Measurements from ENCODE around the gene CKAP5. TPM values are rescaled to one million over a fixed set of nuclear protein-coding genes. Genes with fewer than 3 reads are reported as not detected.

CKAP5 gene
- total and polyA plus RNA-seq, 2 donors, result 11.2 to 46.9 TPM

GRCh38 chr11:46729110-46730027 lies 116.7 kb downstream of the CKAP5 start:
- Histone ChIP-seq H3K4me1 (ENCODE audit: control insufficient read depth in 2 of 2, insufficient read depth in 2 of 2, low read length in 2 of 2) (no peaks in the 10 kb centered on the region), H3K4me3 (ENCODE audit: low read length in 2 of 2) (no peak overlapping the region), H3K27me3 (ENCODE audit: control insufficient read depth in 2 of 2, insufficient read depth in 1 of 2, low read length in 1 of 2) (no peaks in the 10 kb centered on the region), H3K36me3 (ENCODE audit: control insufficient read depth in 2 of 2, insufficient read depth in 2 of 2, low read length in 1 of 2) (no peaks in the 10 kb centered on the region), H3K9me3 (ENCODE audit: control insufficient read depth in 2 of 2, insufficient read depth in 1 of 2, low read length in 1 of 2) (no peaks in the 10 kb centered on the region), H3K27ac (ENCODE audit: low read depth in 1 of 2, low read length in 1 of 2) (no peak overlapping the region)
- WGBS, result 95% methylated on average over 24 of the region's 24 CpGs
- no peak for DNase-seq (ENCODE audit: low read depth in 6 of 9, low spot score in 9 of 9)

- Histone ChIP-seq H3K4me1 (ENCODE audit: control insufficient read depth in 2 of 2, insufficient read depth in 2 of 2, low read length in 2 of 2) (no peaks in the 10 kb centered on the region), H3K4me3 (ENCODE audit: low read length in 2 of 2) (no peak overlapping the region), H3K9me3 (ENCODE audit: control insufficient read depth in 2 of 2, insufficient read depth in 1 of 2, low read length in 1 of 2) (no peaks in the 10 kb centered on the region), H3K27ac (ENCODE audit: low read depth in 1 of 2, low read length in 1 of 2) (no peak overlapping the region), H3K36me3 (ENCODE audit: control insufficient read depth in 2 of 2, insufficient read depth in 2 of 2, low read length in 1 of 2) (no peaks in the 10 kb centered on the region), H3K27me3 (ENCODE audit: control insufficient read depth in 2 of 2, insufficient read depth in 1 of 2, low read length in 1 of 2) (no peaks in the 10 kb centered on the region)
- WGBS, result 96% methylated on average over 9 of the region's 9 CpGs
- no peak for DNase-seq (ENCODE audit: low read depth in 6 of 9, low spot score in 9 of 9)
These were observed 117.4 kb downstream of the CKAP5 start for GRCh38 chr11:46728659-46729040.

- no peaks in the 10 kb centered on the region for H3K27me3 ChIP-seq (ENCODE audit: control insufficient read depth in 2 of 2, insufficient read depth in 1 of 2, low read length in 1 of 2)
- H3K27ac ChIP-seq (ENCODE audit: low read depth in 1 of 2, low read length in 1 of 2), result no peak overlapping the region
- WGBS, result 96% methylated on average over 17 of the region's 17 CpGs
- no peak overlapping the region for H3K4me3 ChIP-seq (ENCODE audit: low read length in 2 of 2)
- no peak for DNase-seq (ENCODE audit: low read depth in 6 of 9, low spot score in 9 of 9)
- H3K9me3 ChIP-seq (ENCODE audit: control insufficient read depth in 2 of 2, insufficient read depth in 1 of 2, low read length in 1 of 2), result no peaks in the 10 kb centered on the region
- no peaks in the 10 kb centered on the region for H3K36me3 ChIP-seq (ENCODE audit: control insufficient read depth in 2 of 2, insufficient read depth in 2 of 2, low read length in 1 of 2)
- H3K4me1 ChIP-seq (ENCODE audit: control insufficient read depth in 2 of 2, insufficient read depth in 2 of 2, low read length in 2 of 2), result no peaks in the 10 kb centered on the region
These were observed 118.0 kb downstream of the CKAP5 start for GRCh38 chr11:46727952-46728658.

GRCh38 chr11:46726206-46726862 lies 119.7 kb downstream of the CKAP5 start:
- H3K4me1 ChIP-seq (ENCODE audit: control insufficient read depth in 2 of 2, insufficient read depth in 2 of 2, low read length in 2 of 2), result no peaks in the 10 kb centered on the region
- WGBS, result 97% methylated on average over 26 of the region's 26 CpGs
- no peaks in the 10 kb centered on the region for H3K36me3 ChIP-seq (ENCODE audit: control insufficient read depth in 2 of 2, insufficient read depth in 2 of 2, low read length in 1 of 2)

GRCh38 chr11:46725338-46726205 lies 120.5 kb downstream of the CKAP5 start:
- Histone ChIP-seq H3K4me1 (ENCODE audit: control insufficient read depth in 2 of 2, insufficient read depth in 2 of 2, low read length in 2 of 2) (no peaks in the 10 kb centered on the region), H3K27ac (ENCODE audit: low read depth in 1 of 2, low read length in 1 of 2) (no peak overlapping the region), H3K4me3 (ENCODE audit: low read length in 2 of 2) (no peak overlapping the region), H3K36me3 (ENCODE audit: control insufficient read depth in 2 of 2, insufficient read depth in 2 of 2, low read length in 1 of 2) (no peaks in the 10 kb centered on the region), H3K9me3 (ENCODE audit: control insufficient read depth in 2 of 2, insufficient read depth in 1 of 2, low read length in 1 of 2) (no peaks in the 10 kb centered on the region), H3K27me3 (ENCODE audit: control insufficient read depth in 2 of 2, insufficient read depth in 1 of 2, low read length in 1 of 2) (no peaks in the 10 kb centered on the region)
- no peak for DNase-seq (ENCODE audit: low read depth in 6 of 9, low spot score in 9 of 9)
- 97% methylated on average over 19 of the region's 19 CpGs for WGBS

More at GRCh38 chr11:46726206-46726862, 119.7 kb downstream of the CKAP5 start:
- no peak for DNase-seq (ENCODE audit: low read depth in 6 of 9, low spot score in 9 of 9)
- H3K27ac ChIP-seq (ENCODE audit: low read depth in 1 of 2, low read length in 1 of 2), result no peak overlapping the region
- no peaks in the 10 kb centered on the region for H3K27me3 ChIP-seq (ENCODE audit: control insufficient read depth in 2 of 2, insufficient read depth in 1 of 2, low read length in 1 of 2)
- no peaks in the 10 kb centered on the region for H3K9me3 ChIP-seq (ENCODE audit: control insufficient read depth in 2 of 2, insufficient read depth in 1 of 2, low read length in 1 of 2)
- no peak overlapping the region for H3K4me3 ChIP-seq (ENCODE audit: low read length in 2 of 2)

GRCh38 chr11:46724088-46724487 lies 122.0 kb downstream of the CKAP5 start:
- Histone ChIP-seq H3K4me3 (ENCODE audit: low read length in 2 of 2) (no peak overlapping the region), H3K9me3 (ENCODE audit: control insufficient read depth in 2 of 2, insufficient read depth in 1 of 2, low read length in 1 of 2) (no peaks in the 10 kb centered on the region), H3K36me3 (ENCODE audit: control insufficient read depth in 2 of 2, insufficient read depth in 2 of 2, low read length in 1 of 2) (no peaks in the 10 kb centered on the region), H3K4me1 (ENCODE audit: control insufficient read depth in 2 of 2, insufficient read depth in 2 of 2, low read length in 2 of 2) (no peaks in the 10 kb centered on the region), H3K27ac (ENCODE audit: low read depth in 1 of 2, low read length in 1 of 2) (no peak overlapping the region), H3K27me3 (ENCODE audit: control insufficient read depth in 2 of 2, insufficient read depth in 1 of 2, low read length in 1 of 2) (no peaks in the 10 kb centered on the region)
- DNase-seq (ENCODE audit: low read depth in 6 of 9, low spot score in 9 of 9), result no peak
- 92% methylated on average over 8 of the region's 8 CpGs for WGBS

GRCh38 chr11:46723359-46723680 lies 122.8 kb downstream of the CKAP5 start:
- DNase-seq (ENCODE audit: low read depth in 6 of 9, low spot score in 9 of 9), result no peak
- 93% methylated on average over 8 of the region's 8 CpGs for WGBS
- H3K9me3 ChIP-seq (ENCODE audit: control insufficient read depth in 2 of 2, insufficient read depth in 1 of 2, low read length in 1 of 2), result no peaks in the 10 kb centered on the region
- no peak overlapping the region for H3K27ac ChIP-seq (ENCODE audit: low read depth in 1 of 2, low read length in 1 of 2)
- no peaks in the 10 kb centered on the region for H3K27me3 ChIP-seq (ENCODE audit: control insufficient read depth in 2 of 2, insufficient read depth in 1 of 2, low read length in 1 of 2)
- peaks cover 0 to 2% of the 10 kb centered on the region in 2 donors for H3K4me1 ChIP-seq (ENCODE audit: control insufficient read depth in 2 of 2, insufficient read depth in 2 of 2, low read length in 2 of 2)
- no peak overlapping the region for H3K4me3 ChIP-seq (ENCODE audit: low read length in 2 of 2)
- no peaks in the 10 kb centered on the region for H3K36me3 ChIP-seq (ENCODE audit: control insufficient read depth in 2 of 2, insufficient read depth in 2 of 2, low read length in 1 of 2)

- no peaks in the 10 kb centered on the region for H3K9me3 ChIP-seq (ENCODE audit: control insufficient read depth in 2 of 2, insufficient read depth in 1 of 2, low read length in 1 of 2)
- WGBS, result 97% methylated on average over 11 of the region's 11 CpGs
- DNase-seq (ENCODE audit: low read depth in 6 of 9, low spot score in 9 of 9), result no peak
- no peak overlapping the region for H3K4me3 ChIP-seq (ENCODE audit: low read length in 2 of 2)
- no peak overlapping the region for H3K27ac ChIP-seq (ENCODE audit: low read depth in 1 of 2, low read length in 1 of 2)
- H3K36me3 ChIP-seq (ENCODE audit: control insufficient read depth in 2 of 2, insufficient read depth in 2 of 2, low read length in 1 of 2), result no peaks in the 10 kb centered on the region
- H3K27me3 ChIP-seq (ENCODE audit: control insufficient read depth in 2 of 2, insufficient read depth in 1 of 2, low read length in 1 of 2), result no peaks in the 10 kb centered on the region
- peaks cover 0 to 3% of the 10 kb centered on the region in 2 donors for H3K4me1 ChIP-seq (ENCODE audit: control insufficient read depth in 2 of 2, insufficient read depth in 2 of 2, low read length in 2 of 2)
These were observed 123.3 kb downstream of the CKAP5 start for GRCh38 chr11:46722566-46723358.
